NT2/D1 (cell line): ENCODE measurements around the gene TRIM72.

Experiments
- SUZ12 ChIP-seq: IDR thresholded peaks from 2 replicates; pipeline ENCODE4 v1.6.1; 2011; ENCODE audit not compliant: insufficient read length, insufficient read depth; ENCODE audit errors: extremely low read depth
- YY1 ChIP-seq: IDR thresholded peaks from 2 replicates; pipeline ENCODE4 v1.6.1; 2011; ENCODE audit not compliant: insufficient read length, insufficient read depth
- ZNF274 ChIP-seq: IDR thresholded peaks from 2 replicates; pipeline ENCODE4 v1.6.1; 2011; ENCODE audit warnings: mild to moderate bottlenecking, low read depth, low read length

DNA sequence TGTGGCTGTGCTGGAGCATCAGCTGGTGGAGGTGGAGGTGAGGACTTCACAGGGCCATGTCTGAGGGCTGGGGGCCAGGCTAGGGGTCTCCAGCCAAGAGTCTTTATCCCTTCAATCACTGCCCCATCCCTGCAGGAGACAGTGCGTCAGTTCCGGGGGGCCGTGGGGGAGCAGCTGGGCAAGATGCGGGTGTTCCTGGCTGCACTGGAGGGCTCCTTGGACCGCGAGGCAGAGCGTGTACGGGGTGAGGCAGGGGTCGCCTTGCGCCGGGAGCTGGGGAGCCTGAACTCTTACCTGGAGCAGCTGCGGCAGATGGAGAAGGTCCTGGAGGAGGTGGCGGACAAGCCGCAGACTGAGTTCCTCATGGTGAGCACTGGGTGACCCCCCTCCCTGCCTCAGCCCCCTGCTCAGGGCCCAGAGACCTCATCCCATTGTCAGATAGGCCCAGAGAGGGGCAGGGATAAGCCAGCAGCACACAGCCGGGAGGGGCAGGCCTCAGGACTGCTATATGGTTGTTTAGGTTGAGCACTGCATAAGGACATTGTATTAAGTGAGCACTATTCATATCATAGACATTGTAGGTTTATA is 5.3 kb downstream of the TRIM72 start:
- TF ChIP-seq ZNF274 (no peak), YY1 (no peak), SUZ12 (no peak)
